Measurements from ENCODE around the gene DUSP19. TPM values are rescaled to one million over a fixed set of nuclear protein-coding genes. Genes with fewer than 3 reads are reported as not detected.

Gene DUSP19
- total and polyA plus RNA-seq, 2 of the 4 experiments (the other 2 are of a cell fraction): 0.86 to 1.4 TPM

DNA sequence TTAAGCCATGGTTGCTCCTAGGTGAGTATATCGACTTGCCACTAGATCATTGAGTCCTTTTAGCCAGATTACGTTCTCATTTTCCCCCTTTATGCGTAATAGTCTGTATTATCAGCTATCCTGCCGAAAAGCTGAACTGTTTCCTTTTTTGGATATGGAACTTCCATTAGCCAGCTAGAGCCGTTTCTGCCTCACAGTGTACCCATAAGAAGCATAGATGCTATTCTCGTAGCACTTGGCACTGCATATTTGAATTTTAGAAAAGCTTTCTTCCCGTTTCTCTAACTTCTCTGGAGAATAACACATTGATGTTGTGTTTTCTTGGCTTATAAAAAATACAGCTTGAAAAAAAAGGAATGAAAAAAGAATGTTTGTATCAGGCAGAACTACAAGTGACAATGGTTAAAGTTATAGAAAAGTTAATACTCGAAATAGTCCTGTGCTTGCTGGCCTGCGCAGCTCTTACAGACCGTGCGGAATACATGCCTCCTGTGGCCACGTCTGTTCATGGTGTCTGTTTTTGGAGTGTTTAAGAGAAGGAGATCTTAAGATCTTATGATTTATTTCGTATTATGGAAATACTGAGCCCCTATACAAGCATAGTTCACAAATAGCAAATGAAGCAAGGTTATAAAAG, 710 bp downstream of the DUSP19 start:
- peak overlapping the region; percentile 42 for H3K23ac ChIP-seq (ENCODE audit: low read depth, low read length)
- WGBS, 2 experiments (ENCODE audit: extremely low coverage in 2 of 2, insufficient read length in 1 of 2): 69% methylated on average over 5 of the region's 13 CpGs; no CpG with 5 or more reads in 1 of the 2 experiments
- intact Hi-C loops (cut with micrococcal nuclease): loop anchor here (2.0 kb wide), 1 partner anchor 40 kb away; the partner anchor contains the start of gene NCKAP1
- TF ChIP-seq FOS (IDR thresholded peaks at IDR 0.05; ENCODE audit: low read depth, low read length) (no peak), MXI1 (IDR thresholded peaks at IDR 0.05; ENCODE audit: borderline replicate concordance, low read depth, low read length) (no peak), RAD21 (IDR thresholded peaks at IDR 0.05; ENCODE audit: low read length) (no peak), BHLHE40 (IDR thresholded peaks at IDR 0.05; ENCODE audit: low read depth, low read length) (no peak), SMC3 (IDR thresholded peaks at IDR 0.05; ENCODE audit: low read depth, low read length) (no peak), NFE2L2 (IDR thresholded peaks at IDR 0.05; ENCODE audit: low read depth, low read length) (no peak), MAFK (IDR thresholded peaks at IDR 0.05; ENCODE audit: low read depth, low read length) (no peak)
- TF ChIP-seq, protein P1, sequence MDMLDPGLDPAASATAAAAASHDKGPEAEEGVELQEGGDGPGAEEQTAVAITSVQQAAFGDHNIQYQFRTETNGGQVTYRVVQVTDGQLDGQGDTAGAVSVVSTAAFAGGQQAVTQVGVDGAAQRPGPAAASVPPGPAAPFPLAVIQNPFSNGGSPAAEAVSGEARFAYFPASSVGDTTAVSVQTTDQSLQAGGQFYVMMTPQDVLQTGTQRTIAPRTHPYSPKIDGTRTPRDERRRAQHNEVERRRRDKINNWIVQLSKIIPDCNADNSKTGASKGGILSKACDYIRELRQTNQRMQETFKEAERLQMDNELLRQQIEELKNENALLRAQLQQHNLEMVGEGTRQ (IDR thresholded peaks at IDR 0.05; ENCODE audit: low read depth, low read length): no peak
- H3K4ac ChIP-seq (ENCODE audit: low read depth, low read length): peak overlapping the region; percentile 55; the same call in 1 of the 2 replicates
- ATAC-seq (ENCODE audit: low read depth) (peak; percentile 62), DNase-seq (peak; percentile 43)
- H3K9ac ChIP-seq (ENCODE audit: low read depth, low read length): peak overlapping the region; percentile 81
- peak overlapping the region; percentile 62 for H3K27ac ChIP-seq (ENCODE audit: insufficient read depth, low read length)
- CTCF ChIA-PET: interaction anchor here (1.8 kb wide), 1 partner anchor 10 kb away, joined by 8 read pairs; no protein-coding TSS in a partner anchor
- in situ Hi-C loops (cut with MboI; ENCODE audit: low sequenced_read_pairs): no loop called here
- no peaks in the 10 kb centered on the region for H3K4me1 ChIP-seq (ENCODE audit: control insufficient read depth, insufficient read depth, low read length)
- H3K9me3 ChIP-seq (ENCODE audit: control insufficient read depth, insufficient read depth, low read length): no peaks in the 10 kb centered on the region
- H3K27me3 ChIP-seq (ENCODE audit: control insufficient read depth, insufficient read depth, low read length): peaks cover 8% of the 10 kb centered on the region
- no peaks in the 10 kb centered on the region for H3K9me1 ChIP-seq (ENCODE audit: insufficient read depth, low read length)
- peak overlapping the region; percentile 95 for H2AFZ ChIP-seq (replicated peaks; ENCODE audit: low read length, poor library complexity)
- peak overlapping the region; percentile 86 to 94 for H4K8ac ChIP-seq (ENCODE audit: low read depth in 2 of 2, low read length in 2 of 2)
- H3K4me2 ChIP-seq (ENCODE audit: low read depth, low read length): peak overlapping the region; percentile 87
- H2AK5ac ChIP-seq (ENCODE audit: low read depth, low read length): no peak overlapping the region
- H2BK120ac ChIP-seq (ENCODE audit: low read depth, low read length): peak overlapping the region; percentile 15; the same call in 1 of the 2 replicates
- peak overlapping the region; percentile 70 for H3K14ac ChIP-seq (replicated peaks; ENCODE audit: low read depth, low read length)
- POLR2A ChIA-PET (ENCODE audit: unreplicated experiment): interaction anchor here (1.0 kb wide), 1 partner anchor 127 kb away, joined by 3 read pairs; no protein-coding TSS in a partner anchor
- H3K36me3 ChIP-seq (ENCODE audit: control insufficient read depth, insufficient read depth, low read length): no peaks in the 10 kb centered on the region
- H2AK9ac ChIP-seq (replicated peaks; ENCODE audit: low read depth, low read length, poor library complexity): no peak overlapping the region
- H4K20me1 ChIP-seq (ENCODE audit: insufficient read depth, low read length): no peaks in the 10 kb centered on the region
- no peak overlapping the region for H2BK20ac ChIP-seq (ENCODE audit: low read depth, low read length)
- peak overlapping the region; percentile 73 for H4K91ac ChIP-seq (ENCODE audit: insufficient read depth, low read depth, low read length)
- dilution Hi-C loops (cut with HindIII; ENCODE audit: low sequenced_read_pairs, unreplicated experiment): no loop called here
- H3K4me3 ChIP-seq (ENCODE audit: insufficient read depth, low read depth, low read length): peak overlapping the region; percentile 74
- H2BK15ac ChIP-seq (ENCODE audit: low read depth, low read length): peak overlapping the region; percentile 21; the same call in 1 of the 3 replicates
- no TSS peak for BruUV-seq (replicated peaks)
- H2BK5ac ChIP-seq (ENCODE audit: low read depth, low read length, poor library complexity, severe bottlenecking): peak overlapping the region; percentile 48
- peak overlapping the region; percentile 64 for H3K56ac ChIP-seq (ENCODE audit: extremely low read depth, insufficient read depth, low read length)
- no peaks in the 10 kb centered on the region for H3K79me1 ChIP-seq (ENCODE audit: low read depth in 1 of 2, low read length in 2 of 2)
- H3K18ac ChIP-seq (ENCODE audit: low read depth, low read length): peak overlapping the region; percentile 52; the same call in 1 of the 2 replicates
- H4K5ac ChIP-seq (ENCODE audit: low read depth, low read length): peak overlapping the region; percentile 88
